Astrocyte of the hippocampus (primary cell): ENCODE data around the gene RBM34.
"Not testable (repeated sequence)": the region's sequence is repeated elsewhere in the genome, so short reads cannot be mapped to it uniquely, and the experiment has no call there.

Source experiments
- DNase-seq: peaks from one replicate; pipeline ENCODE4 v3.0.0; 2011; ENCODE audit warnings: low read depth, low spot score

Gene RBM34

GRCh38 chr1:235160957-235161684 lies at the start of gene RBM34:
Gene RBM34, minus strand, starts transcription at chr1:235161250. Its CDS starts 24 bp downstream, at chr1:235161226.
- peak; percentile 96 for DNase-seq

GRCh38 chr1:235207209-235207565 lies 46.1 kb upstream of the RBM34 start:
- DNase-seq, result peak; percentile 48

GRCh38 chr1:235206533-235207208 lies 45.6 kb upstream of the RBM34 start:
- DNase-seq, result peak; percentile 35

GRCh38 chr1:235205687-235206086 lies 44.6 kb upstream of the RBM34 start:
- no peak for DNase-seq

GRCh38 chr1:235203428-235203827 lies 42.4 kb upstream of the RBM34 start:
- no peak for DNase-seq

- not testable (repeated sequence) for DNase-seq
Observed at GRCh38 chr1:235202447-235202846, 41.4 kb upstream of the RBM34 start.

GRCh38 chr1:235199441-235199840 lies 38.4 kb upstream of the RBM34 start:
- peak; percentile 69 for DNase-seq

- no peak for DNase-seq
Observed at GRCh38 chr1:235190431-235190830, 29.4 kb upstream of the RBM34 start.

- no peak for DNase-seq
Observed at GRCh38 chr1:235187316-235187715, 26.3 kb upstream of the RBM34 start.

GRCh38 chr1:235181561-235182245 lies 20.7 kb upstream of the RBM34 start:
- no peak for DNase-seq

- DNase-seq, result no peak
Observed at GRCh38 chr1:235180916-235181460, 19.9 kb upstream of the RBM34 start.

GRCh38 chr1:235176486-235176885 lies 15.4 kb upstream of the RBM34 start:
- no peak for DNase-seq

GRCh38 chr1:235169986-235170385 lies 8.9 kb upstream of the RBM34 start:
- DNase-seq, result no peak

- DNase-seq, result no peak
Observed at GRCh38 chr1:235168375-235168774, 7.3 kb upstream of the RBM34 start.

GRCh38 chr1:235161685-235162327 lies 756 bp upstream of the RBM34 start:
- no peak for DNase-seq

- no peak for DNase-seq
Observed at GRCh38 chr1:235160383-235160956, 580 bp downstream of the RBM34 start.

- DNase-seq, result not testable (repeated sequence)
Observed at GRCh38 chr1:235159930-235160329, 1.1 kb downstream of the RBM34 start.

GRCh38 chr1:235159284-235159683 lies 1.8 kb downstream of the RBM34 start:
- not testable (repeated sequence) for DNase-seq

GRCh38 chr1:235158680-235159079 lies 2.4 kb downstream of the RBM34 start:
- DNase-seq, result no peak

GRCh38 chr1:235157150-235157549 lies 3.9 kb downstream of the RBM34 start:
- DNase-seq, result no peak

GRCh38 chr1:235156740-235157139 lies 4.3 kb downstream of the RBM34 start:
- DNase-seq, result no peak
